GM18519 (cell line): ENCODE data around the gene SPRTN.

ENCODE experiments used
- ATAC-seq: cut with Tn5 transposase; IDR thresholded peaks from one replicate; pipeline ENCODE4 v1.9.1; 2021; ENCODE audit warnings: mild to moderate bottlenecking, moderate library complexity; ENCODE audit not compliant: unreplicated experiment, low FRiP score

The SPRTN gene

GRCh38 chr1:231404318-231404717, 66.2 kb downstream of the SPRTN start:
- ATAC-seq: no peak
